Memory B cell (primary cell): ENCODE data around the gene MICU1.
"Not testable (repeated sequence)": the region's sequence is repeated elsewhere in the genome, so short reads cannot be mapped to it uniquely, and the experiment has no call there.

Source experiments
- ATAC-seq: fragments of 150-1000 bp; cut with Tn5 transposase; 2 replicates; pipeline ENCODE4 v1.10.0; 2021; ENCODE audit warnings: low read depth, mild to moderate bottlenecking, moderate library complexity
- DNase-seq, 2 donors: peaks; one replicate each; pipeline ENCODE4 v3.0.0; 2022; ENCODE audit warnings: low spot score in 2 of 2
- H3K27ac Mint-ChIP-seq: one replicate; pipeline ENCODE4 v1.8.0; 2022; ENCODE audit warnings: mild to moderate bottlenecking, moderate library complexity, mixed read lengths
- H3K27me3 Mint-ChIP-seq: one replicate; pipeline ENCODE4 v1.8.0; 2022; ENCODE audit warnings: mixed read lengths
- H3K36me3 Mint-ChIP-seq: one replicate; pipeline ENCODE4 v1.8.0; 2022; ENCODE audit warnings: mild to moderate bottlenecking, mixed read lengths
- H3K4me1 Mint-ChIP-seq: one replicate; pipeline ENCODE4 v1.8.0; 2022; ENCODE audit warnings: mixed read lengths
- H3K4me3 Mint-ChIP-seq: one replicate; pipeline ENCODE4 v1.8.0; 2022; ENCODE audit warnings: mild to moderate bottlenecking, moderate library complexity, mixed read lengths
- H3K9me3 Mint-ChIP-seq: one replicate; pipeline ENCODE4 v1.8.0; 2022; ENCODE audit warnings: mixed read lengths

The MICU1 gene

GRCh38 chr10:72460284-72460876, 165.5 kb downstream of the MICU1 start:
- Mint-ChIP-seq H3K27ac (no peak overlapping the region), H3K4me3 (no peak overlapping the region), H3K4me1 (peaks cover 7% of the 10 kb centered on the region), H3K36me3 (peaks cover 14% of the 10 kb centered on the region), H3K9me3 (no peaks in the 10 kb centered on the region), H3K27me3 (no peaks in the 10 kb centered on the region)
- ATAC-seq, result no peak
- no peak for DNase-seq

- DNase-seq, result no peak
- H3K4me1 Mint-ChIP-seq, result peaks cover 7% of the 10 kb centered on the region
- no peak for ATAC-seq
- no peaks in the 10 kb centered on the region for H3K27me3 Mint-ChIP-seq
- H3K27ac Mint-ChIP-seq, result no peak overlapping the region
- H3K9me3 Mint-ChIP-seq, result no peaks in the 10 kb centered on the region
- no peak overlapping the region for H3K4me3 Mint-ChIP-seq
- peaks cover 16% of the 10 kb centered on the region for H3K36me3 Mint-ChIP-seq
These were observed 166.6 kb downstream of the MICU1 start for GRCh38 chr10:72459301-72459700.

GRCh38 chr10:72455889-72456595, 169.8 kb downstream of the MICU1 start:
- H3K27ac Mint-ChIP-seq, result peak overlapping the region; percentile 19
- DNase-seq (no peak), ATAC-seq (no peak)
- no peak overlapping the region for H3K4me3 Mint-ChIP-seq
- no peaks in the 10 kb centered on the region for H3K27me3 Mint-ChIP-seq
- no peaks in the 10 kb centered on the region for H3K9me3 Mint-ChIP-seq
- peaks cover 7% of the 10 kb centered on the region for H3K4me1 Mint-ChIP-seq
- H3K36me3 Mint-ChIP-seq, result peaks cover 18% of the 10 kb centered on the region

GRCh38 chr10:72449941-72450441, 175.9 kb downstream of the MICU1 start:
- Mint-ChIP-seq H3K27ac (no peak overlapping the region), H3K36me3 (peaks cover 13% of the 10 kb centered on the region), H3K9me3 (no peaks in the 10 kb centered on the region), H3K27me3 (no peaks in the 10 kb centered on the region), H3K4me1 (no peaks in the 10 kb centered on the region), H3K4me3 (no peak overlapping the region)
- ATAC-seq (no peak), DNase-seq (no peak)

- Mint-ChIP-seq H3K36me3 (peaks cover 14% of the 10 kb centered on the region), H3K4me1 (no peaks in the 10 kb centered on the region), H3K4me3 (no peak overlapping the region), H3K9me3 (no peaks in the 10 kb centered on the region), H3K27me3 (no peaks in the 10 kb centered on the region), H3K27ac (no peak overlapping the region)
- DNase-seq (no peak), ATAC-seq (no peak)
These were observed 180.0 kb downstream of the MICU1 start for GRCh38 chr10:72445851-72446250.

GRCh38 chr10:72442969-72443368, 182.9 kb downstream of the MICU1 start:
- not testable (repeated sequence) for H3K27ac Mint-ChIP-seq, ATAC-seq, H3K27me3 Mint-ChIP-seq, H3K9me3 Mint-ChIP-seq, H3K4me3 Mint-ChIP-seq, DNase-seq, H3K4me1 Mint-ChIP-seq
- peaks cover 17% of the 10 kb centered on the region for H3K36me3 Mint-ChIP-seq

- Mint-ChIP-seq H3K36me3 (peaks cover 17% of the 10 kb centered on the region), H3K4me3 (no peak overlapping the region)
These were observed 190.3 kb downstream of the MICU1 start for GRCh38 chr10:72435570-72435969.

DNA sequence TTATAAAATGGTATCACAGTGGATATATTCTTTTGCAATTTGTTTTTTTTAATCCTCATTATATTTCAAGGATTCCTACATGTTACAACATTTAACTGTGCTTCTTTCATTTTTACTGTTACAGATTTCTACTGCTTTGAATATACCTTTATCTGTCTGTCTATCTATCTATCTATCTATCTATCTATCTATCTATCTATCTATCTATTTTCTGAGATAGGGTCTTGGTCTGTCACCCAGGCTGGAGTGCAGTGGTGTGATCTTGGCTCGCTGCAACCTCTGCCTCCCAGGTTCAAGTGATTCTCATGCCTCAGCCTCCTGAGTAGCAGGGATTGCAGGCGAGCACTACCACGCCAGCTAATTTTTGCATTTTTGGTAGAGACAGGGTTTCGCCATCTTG, 194.9 kb downstream of the MICU1 start:
- H3K4me3 Mint-ChIP-seq, H3K36me3 Mint-ChIP-seq, ATAC-seq, H3K9me3 Mint-ChIP-seq, DNase-seq, H3K27me3 Mint-ChIP-seq, H3K4me1 Mint-ChIP-seq, H3K27ac Mint-ChIP-seq: not testable (repeated sequence)

More at GRCh38 chr10:72435570-72435969, 190.3 kb downstream of the MICU1 start:
- ATAC-seq (no peak), DNase-seq (no peak)
- Mint-ChIP-seq H3K27ac (no peak overlapping the region), H3K4me1 (peaks cover 2% of the 10 kb centered on the region), H3K9me3 (no peaks in the 10 kb centered on the region), H3K27me3 (no peaks in the 10 kb centered on the region)

DNA sequence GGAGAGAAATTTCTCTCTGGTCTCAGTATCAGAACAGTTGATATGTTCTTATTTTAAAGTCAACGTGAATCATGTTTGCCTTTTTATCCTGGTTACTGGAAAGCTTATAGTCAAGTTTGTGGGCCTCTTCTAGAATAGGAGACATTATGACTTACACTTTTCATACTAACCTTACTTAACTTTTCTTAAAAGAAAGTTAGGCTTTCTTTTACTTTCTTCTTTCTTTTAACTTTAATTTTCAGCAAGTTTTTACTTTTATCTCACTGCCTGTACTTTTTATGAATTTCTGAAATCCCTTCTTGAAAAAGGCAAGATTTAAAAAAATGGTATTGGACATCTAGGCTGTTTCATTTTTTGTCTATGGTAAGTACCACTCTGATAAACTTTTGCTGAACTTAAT, 195.9 kb downstream of the MICU1 start:
- Mint-ChIP-seq H3K27me3 (no peaks in the 10 kb centered on the region), H3K4me1 (no peaks in the 10 kb centered on the region), H3K27ac (no peak overlapping the region), H3K4me3 (no peak overlapping the region), H3K36me3 (peaks cover 4% of the 10 kb centered on the region), H3K9me3 (no peaks in the 10 kb centered on the region)
- no peak for ATAC-seq
- no peak for DNase-seq

GRCh38 chr10:72426986-72427385, 198.9 kb downstream of the MICU1 start:
- Mint-ChIP-seq H3K4me3 (no peak overlapping the region), H3K9me3 (peaks cover 2% of the 10 kb centered on the region), H3K27me3 (no peaks in the 10 kb centered on the region), H3K4me1 (no peaks in the 10 kb centered on the region), H3K27ac (no peak overlapping the region), H3K36me3 (peaks cover 13% of the 10 kb centered on the region)
- no peak for ATAC-seq
- DNase-seq, result no peak

- no peak for ATAC-seq
- no peak for DNase-seq
- no peak overlapping the region for H3K27ac Mint-ChIP-seq
- H3K9me3 Mint-ChIP-seq, result peaks cover 5% of the 10 kb centered on the region
- H3K36me3 Mint-ChIP-seq, result peaks cover 27% of the 10 kb centered on the region
- no peaks in the 10 kb centered on the region for H3K4me1 Mint-ChIP-seq
- H3K4me3 Mint-ChIP-seq, result no peak overlapping the region
- no peaks in the 10 kb centered on the region for H3K27me3 Mint-ChIP-seq
These were observed 200.7 kb downstream of the MICU1 start for GRCh38 chr10:72425133-72425532.

DNA sequence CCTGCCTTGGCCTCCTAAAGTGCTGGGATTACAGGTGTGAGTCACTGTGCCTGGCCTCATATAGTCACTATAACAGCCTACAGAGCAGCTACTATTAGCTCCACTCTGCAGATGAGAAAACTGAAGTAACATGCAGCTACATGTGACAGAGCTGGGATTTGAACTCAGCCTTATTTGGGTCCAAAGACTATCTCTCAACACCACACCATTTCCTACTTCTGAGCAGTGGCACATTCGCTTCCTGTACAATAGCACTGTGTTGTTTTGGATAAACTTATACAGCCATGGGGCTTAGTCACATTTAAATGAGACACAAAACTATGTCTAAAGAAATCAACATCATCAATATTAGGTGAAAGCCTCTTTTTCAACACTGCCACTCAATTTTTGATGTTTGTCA, 201.3 kb downstream of the MICU1 start:
- no peak for DNase-seq
- no peak for ATAC-seq
- Mint-ChIP-seq H3K9me3 (peaks cover 5% of the 10 kb centered on the region), H3K27ac (no peak overlapping the region), H3K36me3 (peaks cover 31% of the 10 kb centered on the region), H3K4me3 (no peak overlapping the region), H3K27me3 (no peaks in the 10 kb centered on the region), H3K4me1 (no peaks in the 10 kb centered on the region)

- ATAC-seq, result no peak
- Mint-ChIP-seq H3K4me1 (no peaks in the 10 kb centered on the region), H3K36me3 (peaks cover 35% of the 10 kb centered on the region), H3K27ac (no peak overlapping the region), H3K27me3 (no peaks in the 10 kb centered on the region), H3K4me3 (no peak overlapping the region), H3K9me3 (peaks cover 5% of the 10 kb centered on the region)
- DNase-seq, result no peak
These were observed 202.5 kb downstream of the MICU1 start for GRCh38 chr10:72423426-72423825.

GRCh38 chr10:72421885-72422540, 203.9 kb downstream of the MICU1 start:
- DNase-seq (no peak), ATAC-seq (no peak)
- Mint-ChIP-seq H3K4me3 (no peak overlapping the region), H3K27ac (peak overlapping the region; percentile 19), H3K27me3 (no peaks in the 10 kb centered on the region), H3K4me1 (no peaks in the 10 kb centered on the region), H3K9me3 (peaks cover 5% of the 10 kb centered on the region), H3K36me3 (peaks cover 42% of the 10 kb centered on the region)
